Measurements from ENCODE around the gene PCP4. TPM values are rescaled to one million over a fixed set of nuclear protein-coding genes. Genes with fewer than 3 reads are reported as not detected.

Gene PCP4
- total and polyA plus RNA-seq, 4 donors = 3.2 to 3.9 TPM; not detected in 2

- H3K27ac ChIP-seq (ENCODE audit: low read depth in 1 of 2, low read length in 2 of 2) = no peak overlapping the region
These were observed 100.8 kb downstream of the PCP4 start for GRCh38 chr21:39968010-39968409.

GRCh38 chr21:39969691-39970364 lies 102.6 kb downstream of the PCP4 start:
- 90 to 91% methylated on average over 8 of the region's 8 CpGs for WGBS, 2 donors
- Histone ChIP-seq H3K27me3 (ENCODE audit: control insufficient read depth in 1 of 2, insufficient read depth in 2 of 2, low read length in 1 of 2) (no peaks in the 10 kb centered on the region), H3K36me3 (ENCODE audit: control insufficient read depth in 1 of 2, insufficient read depth in 2 of 2, low read length in 1 of 2) (no peaks in the 10 kb centered on the region), H3K9me3 (ENCODE audit: control insufficient read depth, low read length) (peaks cover 3% of the 10 kb centered on the region), H3K4me3 (ENCODE audit: low read length in 2 of 2) (no peak overlapping the region), H3K27ac (ENCODE audit: low read depth in 1 of 2, low read length in 2 of 2) (no peak overlapping the region), H3K4me1 (ENCODE audit: control insufficient read depth in 1 of 2, insufficient read depth in 2 of 2, low read length in 2 of 2) (no peaks in the 10 kb centered on the region)
- intact Hi-C loops (cut with DNase I) = no loop called here
- DNase-seq = no peak
- ATAC-seq (ENCODE audit: low FRiP score) = no peak

More at GRCh38 chr21:39968010-39968409, 100.8 kb downstream of the PCP4 start:
- intact Hi-C loops (cut with DNase I) = no loop called here
- no peak for DNase-seq
- Histone ChIP-seq H3K36me3 (ENCODE audit: control insufficient read depth in 1 of 2, insufficient read depth in 2 of 2, low read length in 1 of 2) (no peaks in the 10 kb centered on the region), H3K4me1 (ENCODE audit: control insufficient read depth in 1 of 2, insufficient read depth in 2 of 2, low read length in 2 of 2) (no peaks in the 10 kb centered on the region), H3K9me3 (ENCODE audit: control insufficient read depth, low read length) (peaks cover 3% of the 10 kb centered on the region), H3K27me3 (ENCODE audit: control insufficient read depth in 1 of 2, insufficient read depth in 2 of 2, low read length in 1 of 2) (no peaks in the 10 kb centered on the region), H3K4me3 (ENCODE audit: low read length in 2 of 2) (no peak overlapping the region)
- no peak for ATAC-seq (ENCODE audit: low FRiP score)
- 86 to 89% methylated on average over 2 of the region's 2 CpGs for WGBS, 2 donors

- intact Hi-C loops (cut with DNase I) = no loop called here
- H3K4me3 ChIP-seq (ENCODE audit: low read length in 2 of 2) = no peak overlapping the region
- 6 to 12% methylated on average over 2 of the region's 2 CpGs for WGBS, 2 donors
- no peak for DNase-seq
- no peak for ATAC-seq (ENCODE audit: low FRiP score)
- no peaks in the 10 kb centered on the region for H3K4me1 ChIP-seq (ENCODE audit: control insufficient read depth in 1 of 2, insufficient read depth in 2 of 2, low read length in 2 of 2)
- H3K27me3 ChIP-seq (ENCODE audit: control insufficient read depth in 1 of 2, insufficient read depth in 2 of 2, low read length in 1 of 2) = no peaks in the 10 kb centered on the region
- peaks cover 3% of the 10 kb centered on the region for H3K9me3 ChIP-seq (ENCODE audit: control insufficient read depth, low read length)
- H3K27ac ChIP-seq (ENCODE audit: low read depth in 1 of 2, low read length in 2 of 2) = no peak overlapping the region
- H3K36me3 ChIP-seq (ENCODE audit: control insufficient read depth in 1 of 2, insufficient read depth in 2 of 2, low read length in 1 of 2) = no peaks in the 10 kb centered on the region
These were observed 104.7 kb downstream of the PCP4 start for GRCh38 chr21:39971956-39972355.

- no peaks in the 10 kb centered on the region for H3K4me1 ChIP-seq (ENCODE audit: control insufficient read depth in 1 of 2, insufficient read depth in 2 of 2, low read length in 2 of 2)
- WGBS, 2 donors = 43 to 48% methylated on average over 4 of the region's 4 CpGs
- no peaks in the 10 kb centered on the region for H3K36me3 ChIP-seq (ENCODE audit: control insufficient read depth in 1 of 2, insufficient read depth in 2 of 2, low read length in 1 of 2)
- intact Hi-C loops (cut with DNase I) = no loop called here
- H3K27ac ChIP-seq (ENCODE audit: low read depth in 1 of 2, low read length in 2 of 2) = no peak overlapping the region
- no peak overlapping the region for H3K4me3 ChIP-seq (ENCODE audit: low read length in 2 of 2)
- DNase-seq = no peak
- no peak for ATAC-seq (ENCODE audit: low FRiP score)
- peaks cover 3% of the 10 kb centered on the region for H3K9me3 ChIP-seq (ENCODE audit: control insufficient read depth, low read length)
- no peaks in the 10 kb centered on the region for H3K27me3 ChIP-seq (ENCODE audit: control insufficient read depth in 1 of 2, insufficient read depth in 2 of 2, low read length in 1 of 2)
These were observed 105.2 kb downstream of the PCP4 start for GRCh38 chr21:39972471-39972870.

GRCh38 chr21:39972976-39973770 lies 105.9 kb downstream of the PCP4 start:
- Histone ChIP-seq H3K27me3 (ENCODE audit: control insufficient read depth in 1 of 2, insufficient read depth in 2 of 2, low read length in 1 of 2) (no peaks in the 10 kb centered on the region), H3K36me3 (ENCODE audit: control insufficient read depth in 1 of 2, insufficient read depth in 2 of 2, low read length in 1 of 2) (no peaks in the 10 kb centered on the region), H3K27ac (ENCODE audit: low read depth in 1 of 2, low read length in 2 of 2) (no peak overlapping the region), H3K4me1 (ENCODE audit: control insufficient read depth in 1 of 2, insufficient read depth in 2 of 2, low read length in 2 of 2) (no peaks in the 10 kb centered on the region), H3K9me3 (ENCODE audit: control insufficient read depth, low read length) (peaks cover 2% of the 10 kb centered on the region), H3K4me3 (ENCODE audit: low read length in 2 of 2) (no peak overlapping the region)
- DNase-seq (no peak), ATAC-seq (ENCODE audit: low FRiP score) (peak; percentile 29)
- intact Hi-C loops (cut with DNase I) = no loop called here
- 73 to 75% methylated on average over 14 of the region's 14 CpGs for WGBS, 2 donors

GRCh38 chr21:39976800-39977199 lies 109.6 kb downstream of the PCP4 start:
- Histone ChIP-seq H3K27ac (ENCODE audit: low read depth in 1 of 2, low read length in 2 of 2) (no peak overlapping the region), H3K9me3 (ENCODE audit: control insufficient read depth, low read length) (peaks cover 2% of the 10 kb centered on the region), H3K36me3 (ENCODE audit: control insufficient read depth in 1 of 2, insufficient read depth in 2 of 2, low read length in 1 of 2) (no peaks in the 10 kb centered on the region), H3K4me1 (ENCODE audit: control insufficient read depth in 1 of 2, insufficient read depth in 2 of 2, low read length in 2 of 2) (no peaks in the 10 kb centered on the region), H3K4me3 (ENCODE audit: low read length in 2 of 2) (no peak overlapping the region), H3K27me3 (ENCODE audit: control insufficient read depth in 1 of 2, insufficient read depth in 2 of 2, low read length in 1 of 2) (no peaks in the 10 kb centered on the region)
- no peak for ATAC-seq (ENCODE audit: low FRiP score)
- 77 to 80% methylated on average over 5 of the region's 5 CpGs for WGBS, 2 donors
- intact Hi-C loops (cut with DNase I) = no loop called here
- DNase-seq = no peak

Other genes with a start within 250 kb of the PCP4 start
- gene IGSF5, start 122.3 kb upstream of the PCP4 start, total RNA-seq = not detected
- gene IGSF5, start 122.3 kb upstream of the PCP4 start, polyA plus RNA-seq = under 1 TPM in 1 of 2 donors, not detected in 1; 0.63 TPM